ENCODE data around the gene CD226.
"Not testable (repeated sequence)": the region's sequence is repeated elsewhere in the genome, so short reads cannot be mapped to it uniquely, and the experiment has no call there.

The CD226 gene

DNA sequence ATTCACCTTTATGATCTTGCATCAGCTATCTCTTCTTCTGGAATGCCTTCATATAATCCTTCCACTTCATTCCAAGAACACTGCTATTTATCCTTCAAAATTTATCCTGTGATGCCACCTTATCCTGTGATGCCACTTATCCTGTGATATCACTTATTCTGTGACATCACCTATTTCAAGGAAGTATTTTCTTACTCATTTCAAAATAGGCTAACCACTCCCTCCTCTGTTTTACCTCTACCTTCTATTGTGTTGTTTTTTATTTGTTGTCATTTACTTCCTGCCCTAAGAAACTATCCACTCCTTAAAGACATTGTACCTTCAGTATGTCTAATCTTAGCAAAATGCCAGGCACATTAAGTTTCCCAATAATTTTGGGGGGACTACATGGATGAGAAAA, 38.8 kb downstream of the CD226 start:
- DNase-seq (ENCODE audit: low spot score), result no peak

GRCh38 chr18:69906765-69907164, 40.9 kb downstream of the CD226 start:
- no peak for DNase-seq (ENCODE audit: low spot score)

DNA sequence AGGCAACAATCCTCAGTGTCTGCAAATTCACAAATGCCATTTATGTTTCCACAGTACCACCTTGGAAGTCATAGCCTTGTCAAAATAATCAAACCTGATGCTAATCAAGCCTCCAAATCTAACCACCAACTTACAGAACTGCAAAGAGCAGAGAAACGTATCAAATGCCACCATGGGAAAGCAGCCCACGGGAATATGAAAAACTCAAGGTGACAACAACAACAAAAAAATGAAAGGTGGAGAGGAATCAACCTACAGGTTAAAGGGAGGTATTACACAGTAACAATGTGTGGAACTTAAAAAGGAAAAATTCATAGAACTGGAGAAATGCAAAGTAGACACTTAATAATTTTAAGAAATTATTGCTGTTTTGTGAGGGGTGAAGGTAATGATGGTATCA, 46.7 kb downstream of the CD226 start:
- DNase-seq (ENCODE audit: low spot score), result no peak

GRCh38 chr18:69899154-69899923, 48.3 kb downstream of the CD226 start:
- peak; percentile 69 for DNase-seq (ENCODE audit: low spot score)

GRCh38 chr18:69898241-69898861, 49.3 kb downstream of the CD226 start:
- peak; percentile 73 for DNase-seq (ENCODE audit: low spot score)

DNA sequence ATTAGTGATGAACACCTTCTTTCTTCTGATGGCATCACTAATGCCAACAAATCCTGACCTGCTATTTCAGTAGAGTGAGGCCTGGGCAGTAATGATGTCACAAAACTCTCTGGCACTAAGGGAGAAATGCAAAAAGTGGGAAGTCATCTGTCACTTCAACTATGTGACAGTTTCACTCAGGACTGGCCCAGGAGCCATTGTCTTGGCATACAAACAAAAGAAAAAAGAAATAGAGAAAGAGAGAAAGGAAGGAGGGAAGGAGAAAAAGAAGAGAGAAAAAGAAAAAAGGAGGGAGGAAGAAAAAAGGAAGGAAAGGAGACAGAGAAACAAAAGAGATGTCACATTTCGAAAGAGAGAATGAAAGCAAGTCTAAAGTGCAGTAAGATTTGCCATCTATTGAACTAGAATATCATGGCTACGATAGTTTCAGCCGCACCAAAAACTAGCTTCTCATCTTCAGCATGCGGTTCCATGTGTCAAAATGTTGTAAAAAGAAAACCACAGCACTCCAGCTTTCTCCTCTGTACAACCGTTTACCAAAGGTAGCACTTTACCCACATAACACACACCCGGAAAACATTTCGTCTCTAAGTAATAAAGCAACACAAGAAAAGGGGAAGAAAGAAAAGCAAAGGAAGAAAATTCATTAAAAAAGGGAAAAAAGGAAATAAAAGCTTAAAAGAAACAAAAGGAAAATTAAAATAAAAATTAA, 50.1 kb downstream of the CD226 start:
- DNase-seq (ENCODE audit: low spot score), result peak; percentile 82

DNA sequence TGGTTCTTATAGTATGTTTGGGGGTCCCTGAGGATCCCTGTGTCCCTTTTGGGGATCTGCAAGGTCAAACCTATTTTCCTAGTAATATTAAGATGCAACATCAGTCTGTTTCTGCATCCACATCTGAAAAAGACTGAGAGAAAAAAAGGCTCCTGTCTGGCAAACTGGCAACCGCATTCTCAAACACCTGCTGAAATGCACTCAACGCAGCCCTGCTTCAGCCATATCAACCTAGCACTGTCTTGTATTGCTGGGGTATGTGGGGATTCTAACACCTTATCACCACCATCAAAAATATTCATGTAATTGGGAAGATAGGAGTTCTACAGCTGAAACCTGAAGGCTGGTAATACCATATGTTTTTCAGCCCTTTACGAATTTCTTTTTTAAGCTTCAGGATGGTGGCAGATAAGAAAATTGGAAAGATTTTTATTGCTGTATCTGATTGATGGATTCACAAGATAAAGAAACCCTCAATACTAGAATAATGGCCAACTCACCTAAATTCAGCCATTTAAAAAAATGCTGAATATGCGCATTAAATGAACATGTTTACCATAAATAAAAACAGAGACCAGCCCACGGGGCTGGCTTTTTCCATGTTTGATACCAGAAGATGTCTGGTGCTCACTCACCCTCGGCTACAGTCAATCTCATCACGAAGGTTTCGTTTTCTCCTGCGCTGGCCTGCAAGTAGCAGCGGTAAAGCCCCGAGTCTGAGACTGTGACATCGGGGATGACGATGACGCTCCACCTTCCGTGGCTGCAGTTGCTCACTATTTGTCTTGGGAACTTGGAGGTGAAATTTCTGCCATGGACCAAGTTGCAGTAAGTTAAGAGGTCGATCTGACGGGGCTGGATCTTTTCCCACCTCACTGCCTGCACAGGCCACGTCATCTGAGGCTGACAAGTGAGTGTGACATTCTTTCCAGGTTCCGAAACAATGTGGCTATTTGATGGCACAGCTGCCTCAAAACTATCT, 52.3 kb downstream of the CD226 start:
- peak; percentile 30 for DNase-seq (ENCODE audit: low spot score)

DNA sequence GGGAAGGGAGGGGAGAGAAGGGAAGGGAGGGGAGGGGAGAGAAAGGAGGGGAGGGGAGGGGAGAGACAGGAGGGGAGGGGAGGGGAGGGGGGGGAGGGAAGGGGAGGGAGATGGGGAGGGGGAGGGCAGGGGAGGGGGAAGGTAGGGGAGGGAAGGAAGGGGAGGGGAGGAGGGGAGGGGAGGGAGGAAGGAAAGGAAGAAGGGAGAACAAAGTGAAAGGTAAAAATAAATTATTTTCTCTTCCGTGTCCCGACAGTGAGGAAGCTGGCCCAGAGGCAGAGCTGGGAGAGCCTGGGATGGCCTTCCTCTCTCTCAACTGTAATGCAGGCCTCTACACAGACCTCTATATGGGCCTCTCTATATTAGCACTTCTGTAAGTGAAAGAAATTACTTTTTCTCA, 53.2 kb downstream of the CD226 start:
- DNase-seq (ENCODE audit: low spot score), result no peak

GRCh38 chr18:69890558-69890957, 57.1 kb downstream of the CD226 start:
- peak; percentile 35 for DNase-seq (ENCODE audit: low spot score)

- peak; percentile 75 for DNase-seq (ENCODE audit: low spot score)
These were observed 58.7 kb downstream of the CD226 start for GRCh38 chr18:69889009-69889408.

- DNase-seq (ENCODE audit: low spot score), result no peak
These were observed 60.4 kb downstream of the CD226 start for GRCh38 chr18:69887256-69887655.

DNA sequence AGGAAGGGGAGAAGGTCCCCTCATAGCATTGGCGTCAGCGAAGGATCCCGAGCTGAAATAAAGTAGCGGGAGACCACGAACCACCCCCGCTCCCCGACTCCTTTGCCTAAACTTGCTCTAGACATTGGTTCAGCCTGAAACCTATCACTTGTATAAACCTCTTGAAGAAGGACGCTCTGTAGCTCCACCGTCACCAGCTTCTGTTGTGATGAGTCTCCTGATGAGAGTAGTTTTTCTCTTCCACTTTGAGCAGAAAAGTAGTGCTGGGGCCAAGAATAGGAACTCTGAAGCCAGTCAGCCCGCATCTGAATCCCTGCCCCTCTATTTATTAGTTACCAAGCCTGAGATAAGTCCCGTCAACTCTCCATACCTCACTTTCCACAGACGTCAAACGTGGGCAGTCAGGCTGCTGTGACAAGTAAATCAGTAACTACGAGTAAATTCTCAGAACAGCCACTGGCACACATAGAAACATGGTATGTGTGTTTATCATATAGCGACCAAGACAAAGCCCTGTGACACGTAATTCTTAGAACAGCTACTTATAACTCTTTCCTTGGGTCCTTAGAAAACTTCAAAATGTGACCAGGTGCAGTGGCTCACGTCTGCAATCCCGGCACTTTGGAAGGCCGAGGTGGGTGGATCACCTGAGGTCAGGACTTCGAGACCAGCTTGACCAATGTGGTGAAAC, 61.7 kb downstream of the CD226 start:
- DNase-seq (ENCODE audit: low spot score), result peak; percentile 87

DNA sequence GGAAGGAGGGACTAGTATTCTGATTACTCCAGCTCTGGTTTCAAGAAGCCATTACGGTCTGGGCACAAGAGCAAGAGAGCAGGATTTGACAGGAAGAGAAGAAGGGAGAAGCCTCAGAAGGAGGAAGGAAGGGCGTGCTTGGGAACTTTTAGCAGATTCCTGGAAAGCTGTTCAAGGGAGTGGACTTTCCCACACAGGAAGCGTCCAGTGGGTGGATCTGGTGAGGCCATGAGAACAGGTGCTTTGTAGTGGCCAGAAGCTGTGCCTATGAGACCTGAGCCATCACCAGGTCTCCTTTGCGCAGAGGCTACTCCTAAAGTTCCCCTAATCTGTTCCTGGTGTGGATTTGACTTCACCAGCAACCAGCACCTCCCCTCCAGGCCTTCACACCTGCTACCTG, 62.3 kb downstream of the CD226 start:
- DNase-seq (ENCODE audit: low spot score), result no peak

- no peak for DNase-seq (ENCODE audit: low spot score)
These were observed 63.9 kb downstream of the CD226 start for GRCh38 chr18:69883781-69884180.

GRCh38 chr18:69882965-69883668, 64.6 kb downstream of the CD226 start:
- peak; percentile 17 for DNase-seq (ENCODE audit: low spot score)

DNA sequence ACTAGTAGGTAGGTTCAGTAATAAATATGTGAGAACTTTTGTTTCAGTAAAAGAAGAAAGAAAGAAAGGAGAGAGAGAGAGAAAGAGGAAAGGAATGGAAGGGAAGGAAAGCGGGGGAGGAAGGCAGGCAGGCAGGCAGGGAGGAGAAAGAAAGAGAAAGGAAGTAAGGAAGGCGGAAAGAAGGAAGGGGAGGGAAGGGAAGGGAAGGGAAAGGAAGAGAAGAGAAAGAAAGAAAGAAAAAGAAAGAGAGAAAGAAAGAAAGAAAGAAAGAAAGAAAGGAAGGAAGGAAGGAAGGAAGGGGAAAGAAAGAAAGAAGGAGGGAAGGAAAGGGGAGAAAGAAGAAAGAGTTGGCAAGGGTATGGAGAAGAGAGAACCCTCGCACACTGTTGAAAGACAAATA, 67.6 kb downstream of the CD226 start:
- DNase-seq (ENCODE audit: low spot score), result no peak

GRCh38 chr18:69879051-69879450, 68.6 kb downstream of the CD226 start:
- DNase-seq (ENCODE audit: low spot score), result not testable (repeated sequence)

- DNase-seq (ENCODE audit: low spot score), result no peak
These were observed 69.3 kb downstream of the CD226 start for GRCh38 chr18:69878213-69878933.

- DNase-seq (ENCODE audit: low spot score), result no peak
These were observed 71.2 kb downstream of the CD226 start for GRCh38 chr18:69876490-69876889.

- DNase-seq (ENCODE audit: low spot score), result no peak
These were observed 73.6 kb downstream of the CD226 start for GRCh38 chr18:69874058-69874457.

All from activated CD4-positive, alpha-beta T cell treated with anti-CD3 and anti-CD28 coated beads, Interleukin-2, Interleukin-4, amounts not matched to agents 100 ng/mL and 50 ng/mL, durations not matched to agents 16 hours and 8 hours (primary cell).